ENCODE results near the gene REXO4. TPM values are rescaled to one million over a fixed set of nuclear protein-coding genes. Genes with fewer than 3 reads are reported as not detected.

REXO4 gene
- total RNA-seq, 1 donor: 12.5 TPM

DNA sequence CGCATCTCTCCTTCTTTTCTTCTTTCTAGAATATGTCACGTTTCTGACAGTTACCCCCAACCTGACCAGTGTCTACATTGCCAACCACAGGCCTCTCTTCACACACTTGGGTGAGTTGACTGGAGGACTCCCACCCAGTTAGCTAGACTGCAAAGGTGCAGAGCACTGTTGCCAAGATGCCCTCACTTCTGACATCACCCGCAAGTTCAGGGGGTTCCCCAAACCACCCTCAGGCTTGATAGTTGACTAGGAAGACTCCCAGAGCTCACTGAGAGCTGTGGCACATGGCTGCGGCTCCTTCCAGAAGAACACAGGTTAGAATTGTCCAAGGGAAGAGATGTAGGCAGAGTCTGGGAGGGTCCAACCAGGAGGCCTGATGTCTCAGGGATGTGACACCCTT, 21.5 kb upstream of the REXO4 start:
- no peak overlapping the region for H3K4me3 ChIP-seq (ENCODE audit: low read depth, low read length)
- no peak for DNase-seq (ENCODE audit: low read depth)
- TF ChIP-seq, protein P1, sequence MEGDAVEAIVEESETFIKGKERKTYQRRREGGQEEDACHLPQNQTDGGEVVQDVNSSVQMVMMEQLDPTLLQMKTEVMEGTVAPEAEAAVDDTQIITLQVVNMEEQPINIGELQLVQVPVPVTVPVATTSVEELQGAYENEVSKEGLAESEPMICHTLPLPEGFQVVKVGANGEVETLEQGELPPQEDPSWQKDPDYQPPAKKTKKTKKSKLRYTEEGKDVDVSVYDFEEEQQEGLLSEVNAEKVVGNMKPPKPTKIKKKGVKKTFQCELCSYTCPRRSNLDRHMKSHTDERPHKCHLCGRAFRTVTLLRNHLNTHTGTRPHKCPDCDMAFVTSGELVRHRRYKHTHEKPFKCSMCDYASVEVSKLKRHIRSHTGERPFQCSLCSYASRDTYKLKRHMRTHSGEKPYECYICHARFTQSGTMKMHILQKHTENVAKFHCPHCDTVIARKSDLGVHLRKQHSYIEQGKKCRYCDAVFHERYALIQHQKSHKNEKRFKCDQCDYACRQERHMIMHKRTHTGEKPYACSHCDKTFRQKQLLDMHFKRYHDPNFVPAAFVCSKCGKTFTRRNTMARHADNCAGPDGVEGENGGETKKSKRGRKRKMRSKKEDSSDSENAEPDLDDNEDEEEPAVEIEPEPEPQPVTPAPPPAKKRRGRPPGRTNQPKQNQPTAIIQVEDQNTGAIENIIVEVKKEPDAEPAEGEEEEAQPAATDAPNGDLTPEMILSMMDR (IDR thresholded peaks at IDR 0.05; ENCODE audit: insufficient read depth, low read depth, low read length): no peak

DNA sequence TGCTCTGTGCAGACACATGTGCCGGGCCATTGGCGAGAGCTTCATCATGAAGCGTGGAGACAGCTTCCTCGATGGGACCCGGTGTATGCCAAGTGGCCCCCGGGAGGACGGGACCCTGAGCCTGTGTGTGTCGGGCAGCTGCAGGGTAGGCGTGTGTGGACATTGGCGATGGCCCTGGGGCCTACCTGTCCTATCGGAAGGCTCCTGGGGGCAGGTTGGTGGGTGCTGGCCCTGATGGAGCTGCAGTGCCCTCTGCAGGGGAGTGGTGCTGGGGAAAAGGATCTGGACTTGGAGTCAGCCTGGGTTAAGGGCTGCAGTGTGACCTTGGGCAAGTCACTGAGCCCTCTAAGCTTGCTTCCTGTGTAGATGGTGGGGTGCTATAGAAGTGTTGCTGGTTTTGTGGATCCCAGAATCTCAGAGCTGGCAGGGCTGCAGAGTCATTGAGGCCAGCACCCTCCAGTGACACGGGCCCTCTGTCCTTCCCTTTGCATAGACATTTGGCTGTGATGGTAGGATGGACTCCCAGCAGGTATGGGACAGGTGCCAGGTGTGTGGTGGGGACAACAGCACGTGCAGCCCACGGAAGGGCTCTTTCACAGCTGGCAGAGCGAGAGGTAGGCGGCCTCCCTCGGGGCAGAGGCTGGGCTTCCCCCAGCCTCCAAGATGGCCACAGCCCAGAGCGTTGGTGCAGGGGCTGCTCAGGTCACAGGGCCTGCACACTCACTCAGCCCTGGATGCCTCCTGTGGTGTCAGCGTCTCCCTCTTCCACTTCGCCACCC, 20.1 kb upstream of the REXO4 start:
- DNase-seq (ENCODE audit: low read depth): no peak
- H3K4me3 ChIP-seq (ENCODE audit: low read depth, low read length): no peak overlapping the region
- TF ChIP-seq, protein P1 (IDR thresholded peaks at IDR 0.05; ENCODE audit: insufficient read depth, low read depth, low read length): peak; percentile 40

DNA sequence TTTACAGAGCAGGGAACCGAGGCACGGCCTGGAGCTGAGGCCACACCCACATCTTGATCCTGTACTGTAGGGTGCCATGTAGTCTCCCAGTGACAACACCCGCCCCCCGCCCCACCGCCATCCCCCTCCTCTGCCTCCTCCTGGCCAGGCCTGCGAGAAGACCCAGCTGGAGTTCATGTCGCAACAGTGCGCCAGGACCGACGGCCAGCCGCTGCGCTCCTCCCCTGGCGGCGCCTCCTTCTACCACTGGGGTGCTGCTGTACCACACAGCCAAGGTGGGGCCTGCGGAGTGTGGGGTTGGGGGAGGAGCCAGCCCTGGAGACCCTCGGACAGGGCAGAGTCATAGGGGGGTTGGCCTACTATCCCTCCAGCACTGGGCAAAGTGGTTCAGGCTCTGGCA, 18.9 kb upstream of the REXO4 start:
- no peak overlapping the region for H3K4me3 ChIP-seq (ENCODE audit: low read depth, low read length)
- peak; percentile 29 for DNase-seq (ENCODE audit: low read depth)
- TF ChIP-seq, protein P1 (IDR thresholded peaks at IDR 0.05; ENCODE audit: insufficient read depth, low read depth, low read length): no peak

DNA sequence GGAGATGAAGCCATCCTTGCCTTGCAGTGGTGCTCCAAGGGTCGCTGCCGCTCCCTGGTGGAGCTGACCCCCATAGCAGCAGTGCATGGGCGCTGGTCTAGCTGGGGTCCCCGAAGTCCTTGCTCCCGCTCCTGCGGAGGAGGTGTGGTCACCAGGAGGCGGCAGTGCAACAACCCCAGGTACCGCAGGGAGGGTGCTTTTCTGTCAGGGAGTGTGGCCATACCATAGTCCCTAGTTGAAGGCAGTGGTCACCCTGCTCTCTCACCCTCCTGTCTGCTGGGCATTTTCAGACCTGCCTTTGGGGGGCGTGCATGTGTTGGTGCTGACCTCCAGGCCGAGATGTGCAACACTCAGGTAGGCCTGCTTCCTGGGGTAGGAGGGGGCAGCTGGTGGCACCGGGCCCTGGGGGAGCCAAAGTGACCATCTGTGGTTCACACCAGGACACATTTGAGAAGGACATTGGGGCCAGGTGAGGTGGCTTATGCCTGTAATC, 15.6 kb upstream of the REXO4 start:
- H3K4me3 ChIP-seq (ENCODE audit: low read depth, low read length): no peak overlapping the region
- TF ChIP-seq, protein P1 (IDR thresholded peaks at IDR 0.05; ENCODE audit: insufficient read depth, low read depth, low read length): no peak
- no peak for DNase-seq (ENCODE audit: low read depth)

DNA sequence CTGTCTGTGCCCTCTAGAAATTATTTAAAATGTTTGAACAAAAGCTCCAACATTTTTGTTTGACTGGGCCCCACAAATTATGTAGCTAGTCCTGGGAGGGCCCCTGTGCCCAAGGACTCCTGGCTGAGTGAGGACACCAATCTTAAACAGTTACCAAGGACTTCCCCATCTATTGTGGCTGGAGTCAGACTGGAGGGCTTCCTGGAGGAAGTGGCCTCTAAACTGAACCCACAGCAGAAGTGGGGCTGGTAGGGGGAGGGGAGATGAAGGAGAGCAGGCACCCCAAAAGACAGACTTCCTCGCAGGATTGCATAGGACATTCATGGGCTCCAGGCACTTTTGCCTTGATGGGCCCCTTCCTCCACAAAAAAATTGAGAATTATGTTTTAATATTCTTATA, 12.4 kb upstream of the REXO4 start:
- TF ChIP-seq, protein P1 (IDR thresholded peaks at IDR 0.05; ENCODE audit: insufficient read depth, low read depth, low read length): no peak
- no peak for DNase-seq (ENCODE audit: low read depth)
- H3K4me3 ChIP-seq (ENCODE audit: low read depth, low read length): no peak overlapping the region

DNA sequence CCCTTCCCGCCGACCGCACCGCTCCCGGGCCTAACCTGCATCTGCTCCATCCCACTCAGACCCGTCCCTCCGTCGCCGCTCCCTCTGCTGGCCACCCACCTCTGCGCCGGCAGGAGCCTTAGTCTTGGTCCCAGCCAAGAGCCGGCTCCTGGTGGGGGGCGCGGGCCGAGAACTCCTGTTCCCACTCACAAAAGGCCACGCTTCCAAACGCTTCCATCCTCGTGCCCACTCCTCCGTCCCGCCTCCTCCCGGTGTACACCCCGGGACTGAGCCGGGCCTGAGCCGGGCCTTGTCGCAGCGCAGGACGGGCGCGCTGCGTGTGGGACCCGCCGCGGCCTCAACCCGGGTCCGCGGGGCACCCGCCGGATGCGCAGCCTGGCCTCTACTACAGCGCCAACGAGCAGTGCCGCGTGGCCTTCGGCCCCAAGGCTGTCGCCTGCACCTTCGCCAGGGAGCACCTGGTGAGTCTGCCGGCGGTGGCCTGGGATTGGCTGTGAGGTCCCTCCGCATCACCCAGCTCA, 11.9 kb upstream of the REXO4 start:
- TF ChIP-seq, protein P1 (IDR thresholded peaks at IDR 0.05; ENCODE audit: insufficient read depth, low read depth, low read length): peak; percentile 53
- no peak for DNase-seq (ENCODE audit: low read depth)
- H3K4me3 ChIP-seq (ENCODE audit: low read depth, low read length): no peak overlapping the region

Measured in fibroblast of villous mesenchyme (primary cell).